DOHH2 (cell line): ENCODE measurements around the gene TRERF1.

Source experiments
- H3F3A ChIP-seq: fragments of 200-600 bp; sonication (generic), shearing (Covaris generic); 2 replicates; pipeline ENCODE4 v1.6.0; 2016; ENCODE audit warnings: antibody characterized with exemption, mild to moderate bottlenecking; ENCODE audit not compliant: control insufficient read depth, insufficient read depth
- H3K27ac ChIP-seq: fragments of 200-600 bp; sonication (generic); 2 replicates; pipeline ENCODE4 v1.5.1; 2014; ENCODE audit warnings: low read depth, mild to moderate bottlenecking, low read length, moderate library complexity
- H3K27me3 ChIP-seq: fragments of 200-600 bp; sonication (generic); 2 replicates; pipeline ENCODE4 v1.6.1; 2014; ENCODE audit warnings: mild to moderate bottlenecking, low read length, mixed read lengths; ENCODE audit not compliant: control insufficient read depth
- H3K36me3 ChIP-seq: fragments of 200-600 bp; sonication (generic); 2 replicates; pipeline ENCODE4 v1.6.1; 2014; ENCODE audit warnings: mild to moderate bottlenecking, low read length, moderate library complexity, mixed read lengths; ENCODE audit not compliant: control insufficient read depth
- H3K4me1 ChIP-seq: fragments of 200-600 bp; sonication (generic); 2 replicates; pipeline ENCODE4 v1.6.1; 2014; ENCODE audit warnings: mild to moderate bottlenecking, low read length, mixed read lengths; ENCODE audit not compliant: control insufficient read depth
- H3K4me2 ChIP-seq: fragments of 200-600 bp; sonication (generic); 2 replicates; pipeline ENCODE4 v1.6.0; 2014; ENCODE audit warnings: mild to moderate bottlenecking, low read length, moderate library complexity
- H3K4me3 ChIP-seq: fragments of 200-600 bp; sonication (generic); 2 replicates; pipeline ENCODE4 v1.5.1; 2014; ENCODE audit warnings: mild to moderate bottlenecking, low read length, mixed read lengths
- H3K79me2 ChIP-seq: fragments of 200-600 bp; sonication (generic); 2 replicates; pipeline ENCODE4 v1.6.1; 2014; ENCODE audit warnings: mild to moderate bottlenecking, low read length, mixed read lengths; ENCODE audit not compliant: control insufficient read depth
- H3K9me2 ChIP-seq: fragments of 200-600 bp; sonication (generic); replicated peaks from 2 replicates; pipeline ENCODE4 v1.6.1; 2014; ENCODE audit warnings: mild to moderate bottlenecking, low read length, mixed read lengths; ENCODE audit not compliant: control insufficient read depth
- H3K9me3 ChIP-seq: fragments of 200-600 bp; sonication (generic); 2 replicates; pipeline ENCODE4 v1.6.1; 2014; ENCODE audit warnings: antibody characterized with exemption, low read length, mixed read lengths; ENCODE audit not compliant: control insufficient read depth, insufficient read depth
- H4K20me1 ChIP-seq: fragments of 200-600 bp; sonication (generic); 2 replicates; pipeline ENCODE4 v1.6.0; 2014; ENCODE audit warnings: low read depth, mild to moderate bottlenecking, antibody characterized with exemption, low read length, moderate library complexity; ENCODE audit not compliant: control insufficient read depth, insufficient read depth
- EZH2phosphoT487 ChIP-seq: fragments of 200-600 bp; sonication (generic); IDR thresholded peaks from 2 replicates; pipeline ENCODE4 v1.6.1; 2017; ENCODE audit warnings: borderline replicate concordance, mild to moderate bottlenecking, antibody characterized with exemption, low read length, moderate library complexity, mixed read lengths
- TF ChIP-seq, protein P1 (sequence below): fragments of 200-600 bp; sonication (generic); IDR thresholded peaks from one replicate; pipeline ENCODE4 v1.5.1; 2014; ENCODE audit warnings: antibody characterized with exemption, mild to moderate bottlenecking, low read depth, low read length; ENCODE audit not compliant: poor library complexity, severe bottlenecking

TRERF1 gene

DNA sequence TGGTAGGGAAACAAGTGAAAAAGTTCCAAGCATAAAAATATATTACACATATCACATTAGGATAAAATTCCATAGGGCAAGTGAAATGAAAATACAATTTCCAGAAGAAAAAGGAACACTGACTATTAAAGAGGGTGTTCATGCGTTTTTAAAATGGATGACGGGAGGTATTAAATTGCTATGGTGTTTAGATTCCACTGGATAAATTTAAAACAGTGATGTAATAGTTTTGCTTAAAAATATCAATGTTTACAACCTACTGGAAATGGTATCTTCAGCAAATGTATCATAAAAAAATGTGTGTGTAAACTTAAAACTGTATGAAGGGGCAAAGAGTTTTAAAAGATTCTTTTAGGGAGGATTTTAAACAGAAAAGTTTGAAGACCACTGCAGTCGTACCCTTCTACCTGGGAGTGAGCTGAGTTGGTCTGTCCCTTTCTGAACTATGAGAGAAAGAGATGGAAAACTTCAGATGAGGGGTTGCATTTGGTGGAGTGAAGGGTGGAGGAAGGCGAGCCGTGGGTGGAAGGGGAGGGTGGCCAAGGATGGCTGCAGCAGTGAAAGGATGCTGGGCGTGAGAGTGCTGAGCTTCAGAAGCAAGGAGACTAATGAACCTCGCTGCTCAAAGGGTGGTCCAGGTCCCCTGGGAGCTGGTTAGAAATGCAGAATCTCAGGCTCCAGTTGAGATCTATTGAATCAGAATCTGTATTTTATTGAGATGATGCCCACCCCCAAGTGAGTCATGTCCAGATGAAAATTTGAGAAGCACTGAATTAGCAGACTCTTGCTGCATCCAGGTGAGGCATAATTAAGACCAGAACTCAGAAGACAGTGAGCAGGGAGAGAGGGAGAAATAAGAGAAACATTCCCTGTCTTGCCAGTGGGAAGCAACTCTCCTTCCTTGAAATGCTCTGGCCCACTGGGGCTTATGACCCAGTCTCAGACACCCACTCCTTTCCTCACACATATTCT is 179.6 kb downstream of the TRERF1 start:
- Histone ChIP-seq H3K9me3 (no peaks in the 10 kb centered on the region), H3K4me2 (no peak overlapping the region)
- TF ChIP-seq, protein P1, sequence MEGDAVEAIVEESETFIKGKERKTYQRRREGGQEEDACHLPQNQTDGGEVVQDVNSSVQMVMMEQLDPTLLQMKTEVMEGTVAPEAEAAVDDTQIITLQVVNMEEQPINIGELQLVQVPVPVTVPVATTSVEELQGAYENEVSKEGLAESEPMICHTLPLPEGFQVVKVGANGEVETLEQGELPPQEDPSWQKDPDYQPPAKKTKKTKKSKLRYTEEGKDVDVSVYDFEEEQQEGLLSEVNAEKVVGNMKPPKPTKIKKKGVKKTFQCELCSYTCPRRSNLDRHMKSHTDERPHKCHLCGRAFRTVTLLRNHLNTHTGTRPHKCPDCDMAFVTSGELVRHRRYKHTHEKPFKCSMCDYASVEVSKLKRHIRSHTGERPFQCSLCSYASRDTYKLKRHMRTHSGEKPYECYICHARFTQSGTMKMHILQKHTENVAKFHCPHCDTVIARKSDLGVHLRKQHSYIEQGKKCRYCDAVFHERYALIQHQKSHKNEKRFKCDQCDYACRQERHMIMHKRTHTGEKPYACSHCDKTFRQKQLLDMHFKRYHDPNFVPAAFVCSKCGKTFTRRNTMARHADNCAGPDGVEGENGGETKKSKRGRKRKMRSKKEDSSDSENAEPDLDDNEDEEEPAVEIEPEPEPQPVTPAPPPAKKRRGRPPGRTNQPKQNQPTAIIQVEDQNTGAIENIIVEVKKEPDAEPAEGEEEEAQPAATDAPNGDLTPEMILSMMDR: no peak
- TF ChIP-seq EZH2phosphoT487: no peak

DNA sequence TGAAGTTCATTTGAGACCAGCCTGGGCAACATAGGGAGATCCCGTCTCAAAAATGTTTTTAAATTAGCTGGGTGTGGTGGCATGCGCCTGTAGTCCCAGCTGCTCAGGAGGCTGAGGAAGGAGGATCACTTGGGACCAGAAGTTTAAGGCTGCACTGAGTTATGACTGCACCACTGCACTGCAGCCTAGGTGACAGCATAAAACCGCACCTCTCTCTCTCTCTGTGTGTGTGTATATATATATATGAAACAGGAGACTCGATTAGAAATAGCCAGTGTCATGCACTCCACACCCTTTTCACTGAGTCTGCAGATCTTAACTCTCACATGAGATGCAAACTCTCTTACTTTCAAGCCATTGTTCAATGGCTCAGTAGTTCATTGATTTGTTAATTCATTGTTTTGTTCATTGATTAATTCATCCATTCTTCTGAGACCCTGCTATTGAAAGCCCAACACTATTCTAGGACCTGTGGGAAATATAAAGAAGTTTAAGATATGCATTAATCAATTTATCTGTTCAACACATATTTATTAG is 181.7 kb downstream of the TRERF1 start:
- TF ChIP-seq EZH2phosphoT487: no peak
- TF ChIP-seq, protein P1: no peak
- H3K79me2 ChIP-seq: no peaks in the 10 kb centered on the region
- H3F3A ChIP-seq: peaks cover 12% of the 10 kb centered on the region
- H3K4me1 ChIP-seq: peaks cover 47% of the 10 kb centered on the region
- no peaks in the 10 kb centered on the region for H4K20me1 ChIP-seq
- H3K4me3 ChIP-seq: peak overlapping the region; percentile 52
- peak overlapping the region; percentile 61 for H3K27ac ChIP-seq
- H3K9me2 ChIP-seq: no peaks in the 10 kb centered on the region
- no peaks in the 10 kb centered on the region for H3K9me3 ChIP-seq
- peaks cover 19% of the 10 kb centered on the region for H3K36me3 ChIP-seq
- H3K4me2 ChIP-seq: peak overlapping the region; percentile 69
- H3K27me3 ChIP-seq: no peaks in the 10 kb centered on the region

More for the DNA sequence above, 179.6 kb downstream of the TRERF1 start:
- no peak overlapping the region for H3K4me3 ChIP-seq
- H3F3A ChIP-seq: peaks cover 12% of the 10 kb centered on the region
- no peaks in the 10 kb centered on the region for H3K27me3 ChIP-seq
- peaks cover 19% of the 10 kb centered on the region for H3K36me3 ChIP-seq
- no peaks in the 10 kb centered on the region for H4K20me1 ChIP-seq
- no peaks in the 10 kb centered on the region for H3K9me2 ChIP-seq
- no peak overlapping the region for H3K27ac ChIP-seq
- no peaks in the 10 kb centered on the region for H3K79me2 ChIP-seq
- peaks cover 44% of the 10 kb centered on the region for H3K4me1 ChIP-seq

DNA sequence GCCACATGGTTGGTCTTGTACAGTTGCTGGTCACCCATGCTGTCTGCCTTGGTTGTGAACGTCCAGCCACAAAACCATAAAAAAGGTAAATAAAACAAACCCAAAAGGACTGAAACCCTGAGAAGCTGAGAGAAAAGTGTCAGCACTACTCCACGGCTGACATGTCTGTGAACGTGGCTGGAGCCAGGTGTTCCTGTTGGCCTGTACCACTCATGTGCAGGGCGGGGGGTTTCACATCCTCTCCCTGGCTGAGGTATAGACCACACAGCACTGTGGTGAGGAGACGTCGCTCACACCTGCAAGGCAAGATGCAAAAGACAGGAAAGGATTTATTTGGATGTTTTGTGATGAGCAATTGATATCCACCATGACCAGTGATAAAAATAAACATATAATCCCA is 182.2 kb downstream of the TRERF1 start:
- H3K9me3 ChIP-seq: no peaks in the 10 kb centered on the region
- H3K4me1 ChIP-seq: peaks cover 47% of the 10 kb centered on the region
- no peaks in the 10 kb centered on the region for H3K9me2 ChIP-seq
- no peaks in the 10 kb centered on the region for H3K79me2 ChIP-seq
- H3K4me2 ChIP-seq: peak overlapping the region; percentile 69
- H3K27ac ChIP-seq: peak overlapping the region; percentile 61
- peaks cover 12% of the 10 kb centered on the region for H3F3A ChIP-seq
- no peaks in the 10 kb centered on the region for H4K20me1 ChIP-seq
- TF ChIP-seq, protein P1: no peak
- TF ChIP-seq EZH2phosphoT487: no peak
- peak overlapping the region; percentile 52 for H3K4me3 ChIP-seq
- peaks cover 19% of the 10 kb centered on the region for H3K36me3 ChIP-seq
- H3K27me3 ChIP-seq: no peaks in the 10 kb centered on the region
